Keratinocyte (primary cell): ENCODE measurements around the gene NVL. TPM values are rescaled to one million over a fixed set of nuclear protein-coding genes. Genes with fewer than 3 reads are reported as not detected.

ENCODE experiments used
- DNase-seq: peaks from one replicate; pipeline ENCODE4 v3.0.0-alpha.2; 2011; ENCODE audit warnings: low read depth, missing footprints, low spot score
- FAIRE-seq: peaks from 2 replicates; lab custom pipeline; 2011; peaks lifted over from hg19 to GRCh38; lab: Jason Lieb, UNC
- H2AFZ ChIP-seq: 2 replicates; pipeline ENCODE4 v1.6.0; 2012; ENCODE audit warnings: low read length, control low read depth, inconsistent platforms; ENCODE audit not compliant: control insufficient read depth
- H3K27ac ChIP-seq: 2 replicates; pipeline ENCODE4 v1.5.1; 2011; ENCODE audit warnings: low read length; ENCODE audit not compliant: control insufficient read depth, insufficient read depth
- H3K27me3 ChIP-seq: 3 replicates; pipeline ENCODE4 v1.6.0; 2011; ENCODE audit warnings: low read length; ENCODE audit not compliant: control insufficient read depth, insufficient read depth; ENCODE audit errors: extremely low read depth
- H3K36me3 ChIP-seq, 2 experiments: 2 replicates in 1 of 2; 3 replicates in 1 of 2; pipeline ENCODE4 v1.5.1; 2011; ENCODE audit warnings: low read length in 2 of 2, mild to moderate bottlenecking in 1 of 2; ENCODE audit not compliant: control insufficient read depth in 2 of 2, insufficient read depth in 2 of 2; ENCODE audit errors: extremely low read depth in 1 of 2
- H3K4me1 ChIP-seq: 3 replicates; pipeline ENCODE4 v1.5.1; 2011; ENCODE audit warnings: low read length; ENCODE audit not compliant: control insufficient read depth, insufficient read depth; ENCODE audit errors: extremely low read depth
- H3K4me2 ChIP-seq: 3 replicates; pipeline ENCODE4 v1.6.0; 2011; ENCODE audit warnings: low read depth, low read length; ENCODE audit not compliant: control insufficient read depth, insufficient read depth; ENCODE audit errors: extremely low read depth
- H3K4me3 ChIP-seq, 3 experiments: fragments of 200-600 bp in 1 of 3; sonication (generic) in 1 of 3; 2 replicates in 2 of 3; 3 replicates in 1 of 3; pipeline ENCODE4 v1.5.1; 2011 to 2016; ENCODE audit warnings: low read length in 3 of 3, mild to moderate bottlenecking in 3 of 3, control low read depth in 2 of 3, inconsistent platforms in 1 of 3, low read depth in 1 of 3, mixed read lengths in 1 of 3, mixed run types in 1 of 3, moderate library complexity in 1 of 3; ENCODE audit not compliant: control insufficient read depth in 2 of 3, insufficient read depth in 2 of 3; ENCODE audit errors: extremely low read depth in 1 of 3
- H3K79me2 ChIP-seq: 2 replicates; pipeline ENCODE4 v1.6.0; 2012; ENCODE audit warnings: low read length; ENCODE audit not compliant: control insufficient read depth, insufficient read depth
- H3K9ac ChIP-seq: 3 replicates; pipeline ENCODE4 v1.6.0; 2011; ENCODE audit warnings: low read length; ENCODE audit not compliant: control insufficient read depth, insufficient read depth; ENCODE audit errors: extremely low read depth
- H3K9me1 ChIP-seq: 3 replicates; pipeline ENCODE4 v1.6.0; 2011; ENCODE audit warnings: low read length; ENCODE audit not compliant: control insufficient read depth, insufficient read depth; ENCODE audit errors: extremely low read depth
- H3K9me3 ChIP-seq: 2 replicates; pipeline ENCODE4 v1.5.1; 2012; ENCODE audit warnings: low read depth, low read length; ENCODE audit not compliant: control insufficient read depth
- H4K20me1 ChIP-seq: 3 replicates; pipeline ENCODE4 v1.6.0; 2011; ENCODE audit warnings: low read length; ENCODE audit not compliant: control insufficient read depth, insufficient read depth; ENCODE audit errors: extremely low read depth
- CTCF ChIP-seq, 3 experiments: IDR thresholded peaks in 1 of 3; conservative IDR thresholded peaks in 1 of 3; optimal IDR thresholded peaks in 1 of 3; 2 replicates in 2 of 3; 3 replicates in 1 of 3; pipeline versions ENCODE3 to v1.5.1; 2011; ENCODE audit warnings: low read length in 3 of 3, mild to moderate bottlenecking in 3 of 3, moderate library complexity in 2 of 3, control low read depth in 1 of 3, inconsistent platforms in 1 of 3; ENCODE audit not compliant: insufficient read depth in 2 of 3; ENCODE audit errors: extremely low read depth in 1 of 3
- EZH2 ChIP-seq: IDR thresholded peaks from one replicate; pipeline ENCODE4 v1.6.1; 2012; ENCODE audit warnings: inconsistent platforms, mild to moderate bottlenecking, low read length, moderate library complexity
- dilution Hi-C: fragments of 300-500 bp; cut with MboI; formaldehyde crosslinking; loops from one replicate; pipeline ENCODE4 v1.7.0; 2020; ENCODE audit warnings: low sequenced_read_pairs; ENCODE audit not compliant: extremely low pct_ligation_motif_present
- polyA plus RNA-seq, 5 experiments: library from polyadenylated mRNA; depleted of rRNA in 3 of 5; stranded (reverse) in 3 of 5; stranded (forward) in 1 of 5; unstranded in 1 of 5; fragments of >200 nt; gene quantifications; 1 replicate in 1 of 5; 2 replicates in 3 of 5; 3 replicates in 1 of 5; pipeline versions ENCODE4 v1.2.1 to v1.2.3, GENCODE V29; 2011 to 2012; ENCODE audit warnings: missing spikeins in 2 of 5, low read depth in 1 of 5, low replicate concordance in 1 of 5

The NVL gene
- polyA plus RNA-seq, 1 donor (not counting 4 experiments of a cell fraction or from before 2014, with no cell fraction given) = 24.9 TPM

GRCh38 chr1:224308064-224308463 is 21.9 kb downstream of the NVL start:
- DNase-seq (no peak), FAIRE-seq (no peak)
- H2AFZ ChIP-seq = no peak overlapping the region
- dilution Hi-C loops = no loop called here
- no peak overlapping the region for H3K9ac ChIP-seq
- peaks cover 4 to 10% of the 10 kb centered on the region in 2 experiments for H3K36me3 ChIP-seq
- no peaks in the 10 kb centered on the region for H4K20me1 ChIP-seq
- H3K9me1 ChIP-seq = no peaks in the 10 kb centered on the region
- no peaks in the 10 kb centered on the region for H3K79me2 ChIP-seq
- H3K27ac ChIP-seq = no peak overlapping the region
- no peak for TF ChIP-seq EZH2
- no peak for TF ChIP-seq CTCF (optimal IDR thresholded peaks at IDR 0.05 in 1 of 3, IDR thresholded peaks at IDR 0.05 in 1 of 3, conservative IDR thresholded peaks at IDR 0.05 in 1 of 3; ENCODE audit: extremely low read depth in 1 of 3, insufficient read depth in 2 of 3, low read length in 3 of 3)
- no peaks in the 10 kb centered on the region for H3K9me3 ChIP-seq
- no peaks in the 10 kb centered on the region for H3K4me1 ChIP-seq
- H3K4me3 ChIP-seq = no peak overlapping the region
- H3K27me3 ChIP-seq = no peaks in the 10 kb centered on the region
- no peak overlapping the region for H3K4me2 ChIP-seq

GRCh38 chr1:224304767-224305166 is 25.2 kb downstream of the NVL start:
- Histone ChIP-seq H3K4me2 (no peak overlapping the region), H4K20me1 (no peaks in the 10 kb centered on the region), H3K27me3 (no peaks in the 10 kb centered on the region), H2AFZ (no peak overlapping the region), H3K27ac (no peak overlapping the region), H3K9me1 (no peaks in the 10 kb centered on the region), H3K79me2 (no peaks in the 10 kb centered on the region), H3K9me3 (no peaks in the 10 kb centered on the region), H3K36me3 (peaks cover 12 to 13% of the 10 kb centered on the region in 2 experiments), H3K4me3 (no peak overlapping the region), H3K4me1 (peaks cover 6% of the 10 kb centered on the region), H3K9ac (no peak overlapping the region)
- no peak for FAIRE-seq
- dilution Hi-C loops = no loop called here
- DNase-seq = no peak
- TF ChIP-seq CTCF (optimal IDR thresholded peaks at IDR 0.05 in 1 of 3, IDR thresholded peaks at IDR 0.05 in 1 of 3, conservative IDR thresholded peaks at IDR 0.05 in 1 of 3; ENCODE audit: extremely low read depth in 1 of 3, insufficient read depth in 2 of 3, low read length in 3 of 3) = no peak
- TF ChIP-seq EZH2 = no peak
